Mesothelial cell of epicardium (in vitro differentiated cells): ENCODE results near the gene ADSS1. TPM values are rescaled to one million over a fixed set of nuclear protein-coding genes. Genes with fewer than 3 reads are reported as not detected.

Experiments used
- DNase-seq, 2 experiments: peaks; one replicate each; pipeline ENCODE4 v3.0.0; 2021; ENCODE audit warnings: low spot score in 2 of 2; ENCODE audit not compliant: unreplicated experiment in 2 of 2
- H3K27ac Mint-ChIP-seq: 2 replicates; pipeline ENCODE4 v1.8.0; 2021; ENCODE audit warnings: mixed read lengths
- H3K27me3 Mint-ChIP-seq: 2 replicates; pipeline ENCODE4 v1.8.0; 2021; ENCODE audit warnings: low read depth, mixed read lengths
- H3K36me3 Mint-ChIP-seq: 2 replicates; pipeline ENCODE4 v1.8.0; 2021; ENCODE audit warnings: mixed read lengths
- H3K4me1 Mint-ChIP-seq: 2 replicates; pipeline ENCODE4 v1.8.0; 2021; ENCODE audit warnings: mixed read lengths
- H3K4me3 Mint-ChIP-seq: 2 replicates; pipeline ENCODE4 v1.8.0; 2021; ENCODE audit warnings: mild to moderate bottlenecking, moderate library complexity, mixed read lengths
- H3K9me3 Mint-ChIP-seq: 2 replicates; pipeline ENCODE4 v1.8.0; 2021; ENCODE audit warnings: mixed read lengths
- CTCF ChIP-seq: fragments of 200-600 bp; sonication (generic); IDR thresholded peaks from one replicate; pipeline ENCODE4 v1.5.0; 2021; ENCODE audit warnings: antibody characterized with exemption; ENCODE audit not compliant: unreplicated experiment
- total RNA-seq: library from RNA; stranded (reverse); gene quantifications from 3 replicates; pipeline ENCODE4 v1.2.1, GENCODE V29; 2021

Gene ADSS1
- total RNA-seq, 1 donor from 2014 or later = 17.1 TPM

DNA sequence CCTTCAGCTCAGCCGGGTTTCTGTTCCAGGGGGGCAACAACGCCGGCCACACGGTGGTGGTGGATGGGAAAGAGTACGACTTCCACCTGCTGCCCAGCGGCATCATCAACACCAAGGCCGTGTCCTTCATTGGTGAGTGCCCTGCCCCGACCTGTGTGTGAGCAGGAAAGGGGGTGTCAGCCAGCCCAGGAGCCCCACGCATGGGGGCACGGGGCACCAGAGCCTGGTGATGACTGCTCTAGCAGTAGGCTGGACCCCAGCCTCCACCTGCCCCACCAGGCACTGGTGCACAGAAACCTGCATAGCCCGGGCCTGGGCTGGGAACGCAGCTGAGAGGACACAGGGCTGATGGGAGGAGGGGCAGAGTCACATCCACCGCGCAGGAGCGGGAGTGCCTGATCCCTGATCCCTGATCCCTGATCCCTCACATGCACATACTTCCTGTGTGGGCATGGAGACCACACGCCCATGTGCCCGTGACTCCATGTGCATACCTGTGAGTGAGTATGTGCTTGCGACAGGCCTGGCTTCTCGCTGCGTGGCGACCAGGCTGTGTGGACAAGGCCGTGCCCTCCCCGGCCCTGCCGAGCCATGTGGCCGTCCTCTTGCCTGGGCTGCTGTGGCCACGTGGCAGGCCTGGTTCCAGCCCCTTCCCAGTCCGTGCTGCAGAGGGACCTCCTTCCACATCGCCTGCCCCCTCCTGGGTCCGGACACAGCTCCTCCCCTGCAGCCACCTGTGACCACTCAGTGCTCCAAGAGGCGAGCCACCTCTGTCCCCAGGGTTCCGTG is 11.2 kb downstream of the ADSS1 start:
- H3K27me3 Mint-ChIP-seq = no peaks in the 10 kb centered on the region
- no peak overlapping the region for H3K4me3 Mint-ChIP-seq
- H3K36me3 Mint-ChIP-seq = peaks cover 2% of the 10 kb centered on the region
- H3K27ac Mint-ChIP-seq = no peak overlapping the region
- no peak for DNase-seq
- TF ChIP-seq CTCF = no peak
- H3K4me1 Mint-ChIP-seq = no peaks in the 10 kb centered on the region
- H3K9me3 Mint-ChIP-seq = no peaks in the 10 kb centered on the region

DNA sequence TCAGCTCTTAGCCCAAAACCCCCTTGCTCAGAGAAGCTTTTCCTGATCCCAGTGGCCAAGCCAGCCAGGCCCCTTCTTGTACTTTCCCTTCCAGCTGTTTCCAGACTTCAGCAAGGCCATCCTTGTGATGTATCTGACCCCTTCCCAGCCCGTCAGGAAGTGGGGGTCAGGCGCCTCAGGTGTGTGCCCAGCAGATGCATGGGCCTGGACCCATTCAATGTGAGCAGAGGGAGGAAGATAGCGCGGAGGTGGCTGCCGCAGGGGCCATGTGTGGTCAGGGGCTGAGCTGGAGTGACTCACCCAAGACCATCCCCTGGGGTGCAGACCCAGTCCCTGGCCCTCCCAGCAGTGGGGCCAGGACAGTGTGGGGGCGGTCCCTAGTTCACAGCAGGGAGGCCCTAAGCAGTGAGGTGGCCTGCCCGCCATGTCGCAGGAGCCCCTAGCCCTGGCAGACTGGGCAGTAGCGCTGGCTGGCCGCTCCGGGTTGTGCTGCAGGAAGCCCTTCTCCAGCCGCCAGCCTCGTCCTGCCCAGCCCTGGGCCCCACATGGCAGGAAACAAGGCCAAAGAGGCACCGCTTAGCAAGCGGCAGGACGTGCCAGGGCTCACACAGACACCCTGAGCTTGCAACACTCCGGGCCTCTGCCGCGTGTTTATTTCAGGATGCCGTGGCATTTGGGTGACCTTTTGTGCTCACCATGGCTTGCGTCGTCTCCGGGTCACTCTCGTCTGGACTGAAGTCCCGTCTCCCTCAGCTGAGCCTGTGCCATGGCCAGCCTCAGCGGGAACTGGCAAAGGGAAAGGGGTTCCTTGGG is 12.0 kb downstream of the ADSS1 start:
- DNase-seq = no peak
- no peak overlapping the region for H3K4me3 Mint-ChIP-seq
- H3K4me1 Mint-ChIP-seq = no peaks in the 10 kb centered on the region
- H3K27me3 Mint-ChIP-seq = no peaks in the 10 kb centered on the region
- no peak for TF ChIP-seq CTCF
- H3K9me3 Mint-ChIP-seq = no peaks in the 10 kb centered on the region
- H3K27ac Mint-ChIP-seq = no peak overlapping the region
- peaks cover 3% of the 10 kb centered on the region for H3K36me3 Mint-ChIP-seq

DNA sequence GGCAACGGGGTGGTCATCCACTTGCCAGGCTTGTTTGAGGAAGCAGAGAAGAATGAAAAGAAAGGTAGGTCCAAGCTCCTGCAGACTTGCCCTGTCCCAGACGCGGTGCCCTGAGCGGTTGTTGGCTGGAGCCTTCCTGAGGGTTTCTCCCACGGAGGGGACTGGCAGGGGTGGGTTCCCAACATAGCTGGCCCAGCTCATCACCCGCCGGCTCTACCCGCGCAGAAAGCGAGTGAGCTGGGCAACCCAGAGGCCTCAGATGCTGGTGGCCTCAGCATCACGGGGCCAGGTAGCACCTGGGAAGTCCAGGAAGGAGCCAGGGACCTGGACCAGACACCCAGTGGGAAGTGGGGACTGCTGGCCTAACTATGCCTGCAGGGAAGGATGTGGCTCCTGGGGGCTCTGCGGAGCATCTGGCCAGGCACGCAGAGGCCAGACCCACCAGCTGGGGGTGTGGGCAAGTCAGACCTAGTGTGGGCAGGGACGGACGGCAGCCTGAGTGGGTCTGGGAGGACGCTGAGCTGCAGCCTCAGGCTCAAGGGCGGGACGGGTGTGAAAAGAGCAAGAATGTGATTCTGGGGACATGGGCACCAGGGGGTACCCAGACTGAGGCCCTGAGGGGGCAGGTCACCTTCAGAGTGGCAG is 14.5 kb downstream of the ADSS1 start:
- H3K36me3 Mint-ChIP-seq = peaks cover 6% of the 10 kb centered on the region
- DNase-seq = no peak
- no peak for TF ChIP-seq CTCF
- H3K4me3 Mint-ChIP-seq = no peak overlapping the region
- no peaks in the 10 kb centered on the region for H3K9me3 Mint-ChIP-seq
- H3K27ac Mint-ChIP-seq = no peak overlapping the region
- no peaks in the 10 kb centered on the region for H3K27me3 Mint-ChIP-seq
- H3K4me1 Mint-ChIP-seq = no peaks in the 10 kb centered on the region

DNA sequence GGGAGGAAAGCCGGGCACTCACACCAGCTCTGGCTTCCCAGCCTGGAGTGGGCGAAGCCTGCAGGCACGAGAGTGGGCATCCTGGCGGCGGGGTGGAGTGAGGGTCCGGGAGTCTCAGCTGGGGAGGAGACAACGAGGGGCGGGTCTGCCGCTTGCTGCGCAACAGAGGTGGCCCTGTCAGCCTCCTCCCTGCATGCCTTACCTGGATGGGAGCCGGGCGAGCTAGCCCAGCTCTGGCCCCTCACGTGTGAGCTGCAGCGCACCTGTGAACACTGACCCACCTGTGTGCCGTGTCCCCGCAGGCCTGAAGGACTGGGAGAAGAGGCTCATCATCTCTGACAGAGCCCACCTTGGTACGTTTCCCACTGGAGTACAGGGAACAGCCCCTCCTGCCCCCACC is 15.0 kb downstream of the ADSS1 start:
- Mint-ChIP-seq H3K9me3 (no peaks in the 10 kb centered on the region), H3K36me3 (peaks cover 6% of the 10 kb centered on the region), H3K27ac (no peak overlapping the region), H3K4me3 (no peak overlapping the region), H3K4me1 (no peaks in the 10 kb centered on the region), H3K27me3 (no peaks in the 10 kb centered on the region)
- TF ChIP-seq CTCF = no peak
- no peak for DNase-seq

DNA sequence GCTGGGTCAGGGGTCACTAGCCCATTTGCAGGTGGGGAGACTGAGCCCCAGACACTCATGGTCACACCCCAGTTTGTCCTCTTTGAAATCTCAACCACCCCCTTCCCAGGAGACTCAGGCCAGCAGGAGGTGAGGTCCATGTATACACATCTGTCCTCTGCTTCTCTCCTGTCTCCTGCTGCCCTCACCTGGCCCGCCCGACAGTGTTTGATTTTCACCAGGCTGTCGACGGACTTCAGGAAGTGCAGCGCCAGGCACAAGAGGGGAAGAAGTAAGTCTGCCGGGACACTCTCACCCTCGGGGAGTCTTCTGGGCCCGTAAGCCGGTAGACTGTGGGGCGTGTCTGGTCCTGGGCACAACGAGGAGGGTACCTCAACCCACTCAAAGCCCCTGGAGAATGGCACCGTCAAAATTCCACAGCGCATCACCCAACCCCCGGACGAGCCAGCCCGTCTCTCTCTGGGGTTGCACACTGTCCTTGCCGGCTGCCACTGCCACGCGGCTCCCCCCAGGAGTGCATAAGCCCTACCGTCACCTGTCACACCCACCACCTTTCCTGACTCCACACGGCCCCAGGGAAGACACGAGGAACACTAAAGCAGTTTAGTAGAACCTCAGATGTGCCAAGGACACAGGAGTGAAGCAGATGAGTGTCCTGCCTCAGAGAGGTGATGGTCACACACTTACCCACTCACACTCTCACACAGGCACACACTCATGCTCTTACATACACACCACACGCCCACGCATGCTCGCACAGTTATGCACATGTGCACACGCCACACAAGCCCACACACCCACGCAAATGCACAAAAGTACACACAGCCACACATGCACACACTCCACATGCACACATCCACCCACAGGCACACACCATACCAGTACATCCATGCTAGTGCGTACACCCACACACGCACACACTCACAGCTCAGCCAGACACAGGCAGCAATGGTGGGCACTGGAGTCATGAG is 15.8 kb downstream of the ADSS1 start:
- Mint-ChIP-seq H3K9me3 (no peaks in the 10 kb centered on the region), H3K27ac (no peak overlapping the region), H3K4me1 (no peaks in the 10 kb centered on the region), H3K27me3 (no peaks in the 10 kb centered on the region), H3K4me3 (no peak overlapping the region), H3K36me3 (peaks cover 6% of the 10 kb centered on the region)
- DNase-seq = no peak
- no peak for TF ChIP-seq CTCF
